ENCODE data around the gene DNAH10.

Gene DNAH10

GRCh38 chr12:123967121-123967586, 205.1 kb downstream of the DNAH10 start:
- Histone ChIP-seq H3K27ac (no peak overlapping the region), H3K4me3 (no peak overlapping the region)
- DNase-seq (ENCODE audit: low spot score), result no peak
- no peak for TF ChIP-seq CTCF (IDR thresholded peaks at IDR 0.05)

GRCh38 chr12:123971449-123971769, 209.3 kb downstream of the DNAH10 start:
- TF ChIP-seq CTCF (IDR thresholded peaks at IDR 0.05), result no peak
- Histone ChIP-seq H3K27ac (peak overlapping the region; percentile 87 to 94), H3K4me3 (peak overlapping the region; percentile 85)
- DNase-seq (ENCODE audit: low spot score), result no peak

GRCh38 chr12:123971770-123972456, 209.8 kb downstream of the DNAH10 start:
- DNase-seq (ENCODE audit: low spot score), result no peak
- Histone ChIP-seq H3K27ac (peak overlapping the region; percentile 87 to 94), H3K4me3 (peak overlapping the region; percentile 85)
- TF ChIP-seq CTCF (IDR thresholded peaks at IDR 0.05), result no peak

- DNase-seq (ENCODE audit: low spot score), result peak; percentile 91
These were observed 210.6 kb downstream of the DNAH10 start, which contains the start of the genes CCDC92 and ZNF664 for GRCh38 chr12:123972457-123973401. TSS of gene CCDC92 (minus strand) at chr12:123972831. CDS start at chr12:123944305, 28,526 bp downstream. TSS of gene ZNF664 (plus strand) at chr12:123973215. CDS start at chr12:124012145, 38,930 bp downstream.

GRCh38 chr12:123973552-123974341, 211.6 kb downstream of the DNAH10 start:
- H3K4me3 ChIP-seq, result peak overlapping the region; percentile 85
- TF ChIP-seq CTCF (IDR thresholded peaks at IDR 0.05), result no peak
- peak overlapping the region; percentile 71 to 94 for H3K27ac ChIP-seq
- DNase-seq (ENCODE audit: low spot score), result no peak

More at GRCh38 chr12:123972457-123973401, 210.6 kb downstream of the DNAH10 start, which contains the start of the genes CCDC92 and ZNF664:
- no peak for TF ChIP-seq CTCF (IDR thresholded peaks at IDR 0.05)
- Histone ChIP-seq H3K27ac (peak within 1 kb of the TSS; percentile 87 to 94), H3K4me3 (peak within 1 kb of the TSS; percentile 85)

- Histone ChIP-seq H3K27ac (no peak overlapping the region), H3K4me3 (no peak overlapping the region)
- TF ChIP-seq CTCF (IDR thresholded peaks at IDR 0.05), result no peak
- DNase-seq (ENCODE audit: low spot score), result no peak
These were observed 214.2 kb downstream of the DNAH10 start for GRCh38 chr12:123976227-123976826.
